Endothelial cell of umbilical vein (primary cell): ENCODE measurements around the gene DCPS. TPM values are rescaled to one million over a fixed set of nuclear protein-coding genes. Genes with fewer than 3 reads are reported as not detected.

Experiments used
- BruUV-seq: library from RNA; stranded (reverse); fragments of 400-500 nt; replicated peaks from 2 replicates; lab custom pipeline; 2021; lab: Mats Ljungman, UMichigan
- CTCF ChIA-PET: fragments of 300-600, 350-600 bp; sonication (Branson Sonifier 250); formaldehyde crosslinking; loops from one replicate; lab custom pipeline; 2021; ENCODE audit warnings: antibody characterized with exemption, inconsistent platforms; lab: Charles Lee
- POLR2A ChIA-PET: fragments of 300-600, 350-600 bp; sonication (Branson Sonifier 250); formaldehyde crosslinking; loops from one replicate; lab custom pipeline; 2021; ENCODE audit warnings: antibody characterized with exemption, inconsistent platforms; lab: Charles Lee
- DNase-seq: peaks from one replicate; pipeline ENCODE4 v3.0.0-alpha.2; 2011; ENCODE audit warnings: low read depth, low spot score
- FAIRE-seq: peaks from 2 replicates; lab custom pipeline; 2011; peaks lifted over from hg19 to GRCh38; lab: Jason Lieb, UNC
- H2AFZ ChIP-seq: 2 replicates; pipeline ENCODE4 v1.6.0; 2012; ENCODE audit warnings: low read depth, low read length, control low read depth, inconsistent platforms
- H3K27ac ChIP-seq: 2 replicates; pipeline ENCODE4 v1.5.1; 2011; ENCODE audit warnings: low read depth, mild to moderate bottlenecking, control low read depth, low read length, moderate library complexity; ENCODE audit not compliant: insufficient read depth
- H3K27me3 ChIP-seq, 2 experiments: 2 replicates each; pipeline versions ENCODE4 v1.6.0 to v1.6.1; 2011; ENCODE audit warnings: low read length in 2 of 2, mixed read lengths in 1 of 2; ENCODE audit not compliant: control insufficient read depth in 2 of 2, insufficient read depth in 2 of 2
- H3K36me3 ChIP-seq, 2 experiments: 2 replicates in 1 of 2; 3 replicates in 1 of 2; pipeline ENCODE4 v1.5.1; 2011; ENCODE audit warnings: low read length in 2 of 2, mild to moderate bottlenecking in 1 of 2, moderate library complexity in 1 of 2; ENCODE audit not compliant: control insufficient read depth in 2 of 2, insufficient read depth in 2 of 2; ENCODE audit errors: extremely low read depth in 1 of 2
- H3K4me1 ChIP-seq: 3 replicates; pipeline ENCODE4 v1.5.1; 2011; ENCODE audit warnings: mild to moderate bottlenecking, low read length; ENCODE audit not compliant: control insufficient read depth, insufficient read depth; ENCODE audit errors: extremely low read depth
- H3K4me2 ChIP-seq: 2 replicates; pipeline ENCODE4 v1.6.1; 2011; ENCODE audit warnings: low read length, control low read depth, mixed read lengths; ENCODE audit not compliant: insufficient read depth
- H3K4me3 ChIP-seq, 3 experiments: fragments of 200-600 bp in 1 of 3; sonication (generic), shearing (Covaris generic) in 1 of 3; replicated peaks in 1 of 3; 2 replicates each; pipeline ENCODE4 v1.5.1; 2011 to 2016; ENCODE audit warnings: control low read depth in 3 of 3, low read length in 3 of 3, mild to moderate bottlenecking in 2 of 3, inconsistent platforms in 1 of 3, low read depth in 1 of 3, moderate library complexity in 1 of 3; ENCODE audit not compliant: insufficient read depth in 1 of 3
- H3K79me2 ChIP-seq: 2 replicates; pipeline ENCODE4 v1.6.0; 2012; ENCODE audit warnings: low read length, inconsistent platforms; ENCODE audit not compliant: control insufficient read depth, insufficient read depth
- H3K9ac ChIP-seq: replicated peaks from 2 replicates; pipeline ENCODE3; 2011; ENCODE audit warnings: low read length, control low read depth; ENCODE audit not compliant: insufficient read depth; ENCODE audit errors: extremely low read depth
- H3K9me1 ChIP-seq: replicated peaks from 3 replicates; pipeline ENCODE4 v1.6.0; 2011; ENCODE audit warnings: mild to moderate bottlenecking, low read length; ENCODE audit not compliant: control insufficient read depth, insufficient read depth; ENCODE audit errors: extremely low read depth
- H3K9me3 ChIP-seq: replicated peaks from 2 replicates; pipeline ENCODE4 v1.5.1; 2012; ENCODE audit warnings: low read length, inconsistent platforms; ENCODE audit not compliant: control insufficient read depth, insufficient read depth
- H4K20me1 ChIP-seq: replicated peaks from 2 replicates; pipeline ENCODE3; 2011; ENCODE audit warnings: mild to moderate bottlenecking, low read length; ENCODE audit not compliant: control insufficient read depth, insufficient read depth; ENCODE audit errors: extremely low read depth
- CTCF ChIP-seq, 2 donors: IDR thresholded peaks; 1 replicate in 1 of 2; 2 replicates in 1 of 2; pipeline ENCODE4 v1.5.1; 2011; ENCODE audit warnings: low read length in 2 of 2, mild to moderate bottlenecking in 2 of 2, moderate library complexity in 2 of 2, control low read depth in 1 of 2, inconsistent platforms in 1 of 2, low read depth in 1 of 2; ENCODE audit not compliant: insufficient read depth in 1 of 2; ENCODE audit errors: extremely low read depth in 1 of 2
- EZH2 ChIP-seq: IDR thresholded peaks from 2 replicates; pipeline ENCODE4 v1.6.1; 2012; ENCODE audit warnings: borderline replicate concordance, low read depth, mild to moderate bottlenecking, moderate library complexity, low read length, inconsistent platforms; ENCODE audit not compliant: severe bottlenecking
- JUN ChIP-seq: IDR thresholded peaks from 2 replicates; pipeline ENCODE4 v1.6.1; 2011; ENCODE audit warnings: borderline replicate concordance, low read depth; ENCODE audit not compliant: insufficient read length, insufficient read depth
- POLR2A ChIP-seq: IDR thresholded peaks from 2 replicates; pipeline ENCODE4 v1.6.1; 2012; ENCODE audit warnings: low read depth, mild to moderate bottlenecking, control low read depth, low read length
- dilution Hi-C: fragments of 300-500 bp; cut with MboI; formaldehyde crosslinking; loops from one replicate; pipeline ENCODE4 v1.15.0; 2019; ENCODE audit warnings: low sequenced_read_pairs; ENCODE audit not compliant: extremely low pct_ligation_motif_present
- intact Hi-C: fragments of 100-400 bp; cut with micrococcal nuclease; formaldehyde crosslinking; loops from one replicate; pipeline ENCODE4 v1.10.0; 2022
- polyA plus RNA-seq, 4 experiments: library from polyadenylated mRNA; depleted of rRNA in 3 of 4; stranded (reverse) in 3 of 4; unstranded in 1 of 4; fragments of >200 nt; gene quantifications; 2 replicates each; pipeline versions ENCODE4 v1.2.1 to v1.2.3, GENCODE V29; 2011 to 2012; ENCODE audit warnings: missing spikeins in 1 of 4
- total RNA-seq: library from RNA; stranded (reverse); gene quantifications from 2 replicates; pipeline ENCODE4 v1.2.3, GENCODE V29; 2021

DCPS gene
- total and polyA plus RNA-seq, 2 donors (not counting 3 experiments of a cell fraction or from before 2014, with no cell fraction given) = 19.6 to 36.0 TPM

- FAIRE-seq (no peak), DNase-seq (no peak)
- dilution Hi-C loops = no loop called here
- no peaks in the 10 kb centered on the region for H3K4me1 ChIP-seq
- BruUV-seq = no TSS peak
- no peaks in the 10 kb centered on the region for H3K9me1 ChIP-seq
- H3K79me2 ChIP-seq = no peaks in the 10 kb centered on the region
- no peaks in the 10 kb centered on the region for H3K27me3 ChIP-seq
- H3K36me3 ChIP-seq = no peaks in the 10 kb centered on the region
- ChIA-PET POLR2A (no interaction called here), CTCF (interaction anchor here (0.8 to 1.5 kb wide), 5 partner anchors 9 to 123 kb away, joined by 3 to 9 read pairs (median 3); no protein-coding TSS in a partner anchor)
- H3K9me3 ChIP-seq = no peaks in the 10 kb centered on the region
- H4K20me1 ChIP-seq = no peaks in the 10 kb centered on the region
- no peak overlapping the region for H3K27ac ChIP-seq
- no peak overlapping the region for H3K4me2 ChIP-seq
- no peak overlapping the region for H3K4me3 ChIP-seq
- H2AFZ ChIP-seq = no peak overlapping the region
- no peak for TF ChIP-seq EZH2
- TF ChIP-seq POLR2A = no peak
- TF ChIP-seq CTCF (IDR thresholded peaks at IDR 0.05; ENCODE audit: extremely low read depth in 1 of 2, insufficient read depth in 1 of 2, low read depth in 1 of 2, low read length in 2 of 2) = no peak
- TF ChIP-seq JUN = no peak
- intact Hi-C loops = no loop called here
- H3K9ac ChIP-seq = no peak overlapping the region
Measured at GRCh38 chr11:126362879-126363655, 59.2 kb downstream of the DCPS start.
